ENCODE data around the gene RSKR. TPM values are rescaled to one million over a fixed set of nuclear protein-coding genes. Genes with fewer than 3 reads are reported as not detected.
A peak's percentile ranks its signal among the peaks of the same experiment; 100 is the strongest.

Gene RSKR
- total RNA-seq, 6 experiments from 2014 or later, result 1.5 to 7.3 (median 4.2) TPM

DNA sequence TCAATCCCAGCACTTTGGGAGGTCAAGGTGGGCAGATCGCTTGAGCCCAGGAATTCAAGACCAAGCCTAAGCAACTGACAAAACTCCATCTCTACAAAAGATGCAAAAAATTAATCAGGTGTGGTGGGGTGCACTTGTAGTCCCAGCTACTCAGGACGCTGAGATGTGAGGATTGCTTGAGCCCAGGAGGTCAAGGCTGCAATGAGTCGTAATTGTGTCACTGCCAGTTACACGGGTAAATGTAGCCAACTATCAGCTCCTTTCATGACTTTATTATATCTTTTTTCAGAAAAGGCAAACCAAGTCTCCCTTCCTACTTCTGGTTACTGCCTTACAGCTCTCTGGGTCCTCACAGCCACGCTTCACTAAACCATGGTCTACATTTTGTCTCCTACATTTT, 43.8 kb upstream of the RSKR start:
- intact Hi-C loops (cut with DNase I), result no loop called here
- H3K27me3 ChIP-seq, result no peaks in the 10 kb centered on the region
- H3K36me3 ChIP-seq, result peaks cover 0 to 17% (median 2%) of the 10 kb centered on the region in 4 donors
- H3K27ac ChIP-seq, result no peak overlapping the region
- 73% methylated on average over 4 of the region's 5 CpGs for WGBS (ENCODE audit: insufficient coverage, low coverage, low lambda C conversion rate, missing lambda C conversion rate)
- DNase-seq (no peak), ATAC-seq (no peak)
- TF ChIP-seq, protein P1, sequence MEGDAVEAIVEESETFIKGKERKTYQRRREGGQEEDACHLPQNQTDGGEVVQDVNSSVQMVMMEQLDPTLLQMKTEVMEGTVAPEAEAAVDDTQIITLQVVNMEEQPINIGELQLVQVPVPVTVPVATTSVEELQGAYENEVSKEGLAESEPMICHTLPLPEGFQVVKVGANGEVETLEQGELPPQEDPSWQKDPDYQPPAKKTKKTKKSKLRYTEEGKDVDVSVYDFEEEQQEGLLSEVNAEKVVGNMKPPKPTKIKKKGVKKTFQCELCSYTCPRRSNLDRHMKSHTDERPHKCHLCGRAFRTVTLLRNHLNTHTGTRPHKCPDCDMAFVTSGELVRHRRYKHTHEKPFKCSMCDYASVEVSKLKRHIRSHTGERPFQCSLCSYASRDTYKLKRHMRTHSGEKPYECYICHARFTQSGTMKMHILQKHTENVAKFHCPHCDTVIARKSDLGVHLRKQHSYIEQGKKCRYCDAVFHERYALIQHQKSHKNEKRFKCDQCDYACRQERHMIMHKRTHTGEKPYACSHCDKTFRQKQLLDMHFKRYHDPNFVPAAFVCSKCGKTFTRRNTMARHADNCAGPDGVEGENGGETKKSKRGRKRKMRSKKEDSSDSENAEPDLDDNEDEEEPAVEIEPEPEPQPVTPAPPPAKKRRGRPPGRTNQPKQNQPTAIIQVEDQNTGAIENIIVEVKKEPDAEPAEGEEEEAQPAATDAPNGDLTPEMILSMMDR (IDR thresholded peaks at IDR 0.05), result no peak
- TF ChIP-seq POLR2A (IDR thresholded peaks at IDR 0.05), result no peak
- H3K9me3 ChIP-seq, result no peaks in the 10 kb centered on the region
- peaks cover 0 to 12% (median 3%) of the 10 kb centered on the region in 4 donors for H3K4me1 ChIP-seq
- no peak overlapping the region for H3K4me3 ChIP-seq

DNA sequence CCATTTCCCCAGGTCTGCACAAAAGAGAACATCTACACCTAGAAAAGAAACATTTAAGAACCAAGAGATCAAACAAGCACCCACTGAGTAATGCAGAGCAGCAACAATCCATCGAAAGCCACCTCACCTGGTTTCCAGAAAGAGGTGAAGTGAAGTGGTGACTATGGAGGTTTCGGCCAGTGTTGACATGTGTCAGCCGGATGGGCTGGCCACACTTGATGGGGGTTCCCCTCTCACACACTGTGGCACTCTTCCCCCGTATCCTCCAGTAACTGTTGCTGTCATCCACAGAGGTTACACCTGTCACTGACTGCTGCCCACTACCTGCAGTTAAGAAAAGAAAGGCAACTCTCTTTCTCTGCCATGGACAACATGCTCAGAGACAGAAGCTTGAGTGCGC, 41.2 kb upstream of the RSKR start:
- Histone ChIP-seq H3K9me3 (no peaks in the 10 kb centered on the region), H3K4me1 (no peaks in the 10 kb centered on the region), H3K27ac (no peak overlapping the region), H3K36me3 (peaks cover 0 to 19% (median 2%) of the 10 kb centered on the region in 4 donors), H3K4me3 (no peak overlapping the region), H3K27me3 (no peaks in the 10 kb centered on the region)
- WGBS (ENCODE audit: insufficient coverage, low coverage, low lambda C conversion rate, missing lambda C conversion rate), result 92% methylated on average over 5 of the region's 5 CpGs
- intact Hi-C loops (cut with DNase I), result no loop called here
- TF ChIP-seq, protein P1 (IDR thresholded peaks at IDR 0.05), result no peak
- no peak for TF ChIP-seq POLR2A (IDR thresholded peaks at IDR 0.05)
- ATAC-seq, result no peak
- no peak for DNase-seq

- intact Hi-C loops (cut with DNase I), result no loop called here
- TF ChIP-seq POLR2A (IDR thresholded peaks at IDR 0.05), result no peak
- TF ChIP-seq, protein P1 (IDR thresholded peaks at IDR 0.05), result no peak
- no peak overlapping the region for H3K4me3 ChIP-seq
- peaks cover 0 to 23% (median 7%) of the 10 kb centered on the region in 4 donors for H3K4me1 ChIP-seq
- H3K27me3 ChIP-seq, result no peaks in the 10 kb centered on the region
- no peak for ATAC-seq
- no peak for DNase-seq
- no peaks in the 10 kb centered on the region for H3K9me3 ChIP-seq
- H3K36me3 ChIP-seq, result peaks cover 0 to 22% (median 5%) of the 10 kb centered on the region in 4 donors
- WGBS (ENCODE audit: insufficient coverage, low coverage, low lambda C conversion rate, missing lambda C conversion rate), result 100% methylated on average over 1 of the region's 2 CpGs
- H3K27ac ChIP-seq, result no peak overlapping the region
These were observed 34.7 kb upstream of the RSKR start for GRCh38 chr17:28648698-28649097.

- peak overlapping the region; percentile 64 to 90 (median 78) for H3K27ac ChIP-seq
- DNase-seq (no peak), ATAC-seq (no peak)
- peaks cover 0 to 36% (median 11%) of the 10 kb centered on the region in 4 donors for H3K36me3 ChIP-seq
- H3K4me1 ChIP-seq, result peaks cover 0 to 39% (median 14%) of the 10 kb centered on the region in 4 donors
- TF ChIP-seq POLR2A (IDR thresholded peaks at IDR 0.05), result no peak
- TF ChIP-seq, protein P1 (IDR thresholded peaks at IDR 0.05), result no peak
- no peaks in the 10 kb centered on the region for H3K27me3 ChIP-seq
- intact Hi-C loops (cut with DNase I), result no loop called here
- H3K9me3 ChIP-seq, result no peaks in the 10 kb centered on the region
- 55% methylated on average over 12 of the region's 12 CpGs for WGBS (ENCODE audit: insufficient coverage, low coverage, low lambda C conversion rate, missing lambda C conversion rate)
- H3K4me3 ChIP-seq, result no peak overlapping the region
These were observed 32.2 kb upstream of the RSKR start for GRCh38 chr17:28646039-28646754.
